GM19351 (cell line): ENCODE data around the gene CFAP46.
"Not testable (repeated sequence)": the region's sequence is repeated elsewhere in the genome, so short reads cannot be mapped to it uniquely, and the experiment has no call there.

Source experiments
- ATAC-seq: cut with Tn5 transposase; IDR thresholded peaks from one replicate; pipeline ENCODE4 v1.9.1; 2021; ENCODE audit warnings: mild to moderate bottlenecking, moderate library complexity; ENCODE audit not compliant: unreplicated experiment

CFAP46 gene

GRCh38 chr10:132904814-132905649 is 37.3 kb downstream of the CFAP46 start:
- ATAC-seq, result no peak

- no peak for ATAC-seq
Observed at GRCh38 chr10:132904181-132904813, 38.1 kb downstream of the CFAP46 start.

DNA sequence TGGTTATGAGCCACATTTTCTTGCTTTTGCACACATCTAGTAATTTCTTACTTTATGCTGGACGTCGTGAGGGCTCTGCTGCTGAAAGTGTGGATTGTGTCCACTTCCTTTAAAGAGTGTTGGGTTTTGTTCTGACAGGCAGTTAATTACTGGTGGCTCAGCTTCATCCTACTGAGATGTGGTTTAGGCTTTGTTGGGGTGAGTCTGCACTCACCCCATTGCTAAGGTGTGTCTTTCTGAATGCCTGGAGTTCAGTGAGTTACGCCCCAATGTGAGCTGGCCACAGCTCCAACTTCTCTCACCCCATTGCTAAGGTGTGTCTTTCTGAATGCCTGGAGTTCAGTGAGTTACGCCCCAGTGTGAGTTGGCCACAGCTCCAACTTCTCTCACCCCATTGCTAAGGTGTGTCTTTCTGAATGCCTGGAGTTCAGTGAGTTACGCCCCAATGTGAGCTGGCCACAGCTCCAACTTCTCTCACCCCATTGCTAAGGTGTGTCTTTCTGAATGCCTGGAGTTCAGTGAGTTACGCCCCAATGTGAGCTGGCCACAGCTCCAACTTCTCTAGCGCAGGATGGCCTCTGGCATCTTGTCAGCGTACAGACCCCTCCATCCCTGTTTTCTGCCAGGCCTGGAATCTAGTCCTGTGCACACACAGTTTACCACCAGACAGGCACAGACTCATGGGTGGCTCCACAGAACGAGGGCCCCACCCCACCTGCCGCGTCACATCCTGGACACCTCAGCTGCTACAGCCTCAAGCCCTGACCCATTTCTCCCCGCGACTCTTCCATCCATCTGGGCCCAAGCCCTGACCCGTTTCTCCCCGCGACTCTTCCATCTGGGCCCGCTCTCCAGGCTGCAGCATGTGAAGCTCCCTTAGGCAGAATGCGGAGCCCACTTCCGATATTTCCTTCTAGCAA is 39.5 kb downstream of the CFAP46 start:
- ATAC-seq, result not testable (repeated sequence)

DNA sequence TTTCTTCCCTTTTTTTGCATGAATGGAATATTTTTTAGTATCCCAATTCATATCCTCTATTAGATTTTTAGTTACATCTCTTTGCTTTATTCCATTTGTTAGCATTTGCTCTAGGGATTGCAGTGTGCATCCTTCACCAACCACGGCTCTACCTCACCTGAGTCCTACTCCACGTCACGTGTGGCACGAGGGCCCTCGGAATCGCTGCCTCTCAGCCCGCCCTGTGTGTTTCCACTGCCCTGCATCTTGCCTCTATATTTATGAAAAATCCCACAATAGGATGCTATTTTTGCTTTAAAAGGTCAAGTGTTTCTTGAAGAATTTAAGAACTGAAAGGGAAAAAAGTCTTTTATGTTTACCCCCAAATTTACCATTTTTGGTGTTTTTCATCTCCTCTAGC is 41.0 kb downstream of the CFAP46 start:
- ATAC-seq, result no peak

DNA sequence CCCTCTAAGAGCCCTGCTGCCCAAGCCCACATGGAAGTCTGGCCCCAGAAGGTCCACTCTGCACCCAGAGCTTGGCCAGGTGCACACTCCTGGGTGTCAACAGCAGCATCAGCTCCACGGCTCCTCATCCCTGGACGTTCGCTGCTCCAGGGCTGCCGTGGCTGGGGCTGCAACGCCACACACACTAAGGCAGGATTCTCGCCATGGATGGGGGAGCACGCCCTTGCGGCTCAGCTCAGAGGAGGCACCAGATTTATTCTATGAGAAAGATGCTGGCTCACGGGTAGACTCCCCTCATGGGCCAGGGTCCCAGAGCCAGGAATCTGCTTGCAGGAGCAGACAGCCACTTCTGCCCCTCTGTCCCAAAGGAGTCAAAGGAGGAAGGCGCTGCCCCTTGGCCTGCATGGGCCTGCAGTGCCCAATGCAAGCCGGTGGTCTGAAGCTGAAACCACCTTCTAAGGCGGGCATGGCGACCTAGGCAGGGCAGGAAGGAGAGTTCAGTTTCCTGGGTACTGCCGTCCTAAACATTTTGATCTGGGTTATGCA is 42.1 kb downstream of the CFAP46 start:
- no peak for ATAC-seq

- no peak for ATAC-seq
Observed at GRCh38 chr10:132899751-132900065, 42.7 kb downstream of the CFAP46 start.

DNA sequence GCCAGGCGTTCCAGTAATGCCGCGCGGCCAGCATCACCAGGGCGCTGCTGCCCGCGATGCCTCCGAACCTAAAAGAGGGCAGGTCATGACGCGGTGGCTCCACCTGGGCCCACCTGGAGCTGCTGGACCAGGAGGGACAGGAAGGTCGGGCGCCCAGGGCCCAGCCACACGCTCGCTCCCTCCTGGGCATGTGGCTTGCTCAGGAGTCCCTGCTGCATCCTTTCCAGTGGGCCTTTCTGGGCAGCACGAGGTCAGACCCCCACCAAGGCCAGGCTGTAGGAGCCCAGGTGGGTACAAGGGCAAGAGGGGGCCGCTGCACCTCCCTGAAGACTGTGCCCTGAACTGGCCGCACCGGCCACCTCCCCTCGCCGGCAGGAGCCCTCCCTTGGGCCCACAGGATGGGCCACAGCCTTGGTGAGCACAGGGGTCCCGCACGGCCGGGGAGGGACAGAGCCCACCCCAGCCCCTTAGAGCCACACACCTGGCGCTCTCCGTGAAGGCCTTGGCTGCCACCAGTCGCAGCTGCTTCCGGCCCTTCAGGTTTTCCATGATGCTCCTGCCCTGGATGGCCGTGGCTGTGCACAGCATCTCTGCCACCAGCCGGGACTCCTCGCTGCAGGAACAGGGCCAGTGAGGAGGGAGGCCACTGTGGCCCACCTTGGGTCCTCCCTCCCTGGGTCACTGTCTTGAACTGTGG is 43.2 kb downstream of the CFAP46 start:
- ATAC-seq, result no peak

- no peak for ATAC-seq
Observed at GRCh38 chr10:132898391-132899053, 43.8 kb downstream of the CFAP46 start.

- no peak for ATAC-seq
Observed at GRCh38 chr10:132897516-132898381, 44.6 kb downstream of the CFAP46 start.

- ATAC-seq, result not testable (repeated sequence)
Observed at GRCh38 chr10:132893786-132894185, 48.6 kb downstream of the CFAP46 start.

GRCh38 chr10:132893090-132893489 is 49.3 kb downstream of the CFAP46 start:
- ATAC-seq, result no peak

DNA sequence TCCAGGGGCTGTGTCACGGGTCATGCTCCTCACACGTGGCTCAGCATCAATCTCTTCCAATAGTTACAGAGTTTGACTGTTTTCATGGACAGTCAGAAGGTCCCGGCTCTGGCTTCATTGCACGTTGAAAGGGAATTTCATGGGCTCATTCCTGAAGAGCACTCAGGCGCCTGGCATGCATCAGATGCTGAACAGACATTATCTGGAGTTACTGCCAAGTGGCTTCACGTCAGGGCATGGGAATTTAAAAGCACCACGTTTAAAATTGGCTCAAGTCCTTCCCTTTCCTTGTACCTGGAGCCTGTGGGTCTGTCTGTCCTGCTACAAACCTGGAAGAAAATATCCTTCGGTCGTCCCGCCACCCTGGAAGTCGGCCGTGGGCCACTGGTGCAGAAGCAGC is 50.4 kb downstream of the CFAP46 start:
- ATAC-seq, result no peak

- no peak for ATAC-seq
Observed at GRCh38 chr10:132891368-132891767, 51.0 kb downstream of the CFAP46 start.

DNA sequence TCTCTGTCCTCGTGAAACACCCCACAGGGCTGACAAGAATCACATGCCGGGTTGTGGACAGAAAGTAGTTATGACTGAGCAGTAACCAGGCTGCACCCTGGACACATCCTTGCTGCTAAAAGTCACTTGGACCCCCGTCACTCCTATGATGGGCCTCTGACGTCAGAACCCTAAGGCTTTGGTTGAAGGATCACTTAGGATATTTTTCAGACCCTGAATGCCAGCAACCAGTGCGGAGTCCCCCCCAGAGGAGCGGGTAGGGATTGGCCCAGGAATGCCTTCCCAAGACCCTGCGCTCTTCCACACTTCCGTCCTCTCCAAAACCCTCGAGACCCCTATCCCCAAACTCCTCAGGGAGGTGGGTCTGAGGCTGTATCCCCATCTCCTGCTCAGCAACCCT is 52.1 kb downstream of the CFAP46 start:
- ATAC-seq, result no peak

DNA sequence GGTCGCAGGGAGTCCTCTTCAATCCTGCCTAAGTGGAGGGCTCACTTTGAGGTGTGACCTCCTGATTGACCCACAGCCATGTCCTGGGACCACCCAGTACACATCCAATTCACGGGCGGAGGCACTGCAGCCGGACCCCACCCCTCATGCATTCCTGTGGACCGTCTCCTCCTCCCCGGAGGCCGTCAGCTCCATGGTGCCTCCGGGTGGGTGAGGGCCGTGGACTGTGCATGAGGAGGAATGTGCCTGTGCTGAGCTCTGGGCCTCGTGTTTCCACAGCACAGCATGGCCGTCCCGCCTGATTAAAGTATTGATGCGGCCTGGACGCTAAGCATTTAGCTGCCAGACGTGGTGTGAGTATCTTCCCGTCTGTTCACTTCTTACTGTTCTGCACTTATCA is 52.8 kb downstream of the CFAP46 start:
- ATAC-seq, result no peak

- no peak for ATAC-seq
Observed at GRCh38 chr10:132888898-132889490, 53.4 kb downstream of the CFAP46 start.

GRCh38 chr10:132888446-132888845 is 53.9 kb downstream of the CFAP46 start:
- not testable (repeated sequence) for ATAC-seq

DNA sequence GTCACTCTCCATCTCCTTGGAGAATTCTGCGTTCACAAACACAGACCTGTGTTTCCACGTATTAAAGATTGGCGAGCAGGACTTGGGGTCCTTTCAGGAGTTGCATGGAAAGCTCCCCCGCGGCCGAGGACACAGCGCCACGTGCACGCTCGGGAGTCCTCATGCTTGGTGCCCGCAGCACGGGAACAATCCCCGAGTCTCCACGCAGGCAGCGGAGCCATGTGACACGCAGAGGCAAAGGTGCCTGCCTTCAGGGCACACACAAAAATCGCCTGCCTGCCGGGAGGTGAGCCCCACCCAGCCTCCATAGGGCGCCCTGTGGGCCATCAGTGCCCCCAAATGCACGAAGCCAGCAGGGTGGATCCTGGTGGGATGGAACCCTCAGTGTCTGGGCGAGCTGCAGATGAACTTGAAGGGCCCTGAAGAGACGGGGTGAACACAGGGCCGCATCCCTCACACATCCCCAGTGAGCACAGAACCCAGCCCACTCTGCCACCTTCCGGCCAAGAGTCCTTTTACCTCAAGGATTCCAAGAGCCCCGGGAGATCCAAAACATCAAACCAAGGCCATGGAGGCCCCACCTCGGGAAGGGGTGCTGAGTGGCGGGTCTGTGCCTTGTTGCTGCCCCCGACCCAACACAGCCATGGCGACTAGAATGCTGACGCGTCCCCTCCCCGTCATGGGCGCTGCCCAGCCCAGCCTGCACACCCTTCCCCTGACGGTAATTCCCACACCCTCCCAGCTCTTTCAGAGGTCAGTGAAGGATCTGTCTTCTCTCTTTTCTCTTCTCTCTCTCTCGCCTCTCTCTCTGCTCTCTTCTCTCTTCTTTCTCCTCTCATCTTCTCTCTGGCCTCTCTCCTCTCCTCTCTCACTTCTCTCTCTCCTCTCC is 55.9 kb downstream of the CFAP46 start:
- ATAC-seq, result no peak
